KMS-11 (cell line): ENCODE data around the gene TMEM127.

Source experiments
- H2AFZ ChIP-seq: fragments of 200-600 bp; sonication (generic); 2 replicates; pipeline ENCODE4 v1.6.1; 2016; ENCODE audit warnings: antibody characterized with exemption, mixed run types, low read depth
- H3K27ac ChIP-seq: fragments of 200-600 bp; sonication (generic); 2 replicates; pipeline ENCODE4 v1.6.1; 2016; ENCODE audit warnings: mild to moderate bottlenecking, mixed run types
- H3K27me3 ChIP-seq: fragments of 200-600 bp; sonication (generic); 2 replicates; pipeline ENCODE4 v1.6.1; 2017; ENCODE audit warnings: mild to moderate bottlenecking, low read depth, mixed run types, moderate library complexity; ENCODE audit not compliant: insufficient read depth
- H3K36me3 ChIP-seq: fragments of 200-600 bp; sonication (generic); 2 replicates; pipeline ENCODE4 v1.6.1; 2017; ENCODE audit warnings: mild to moderate bottlenecking, mixed run types; ENCODE audit not compliant: insufficient read depth
- H3K4me1 ChIP-seq: fragments of 200-600 bp; sonication (generic); 2 replicates; pipeline ENCODE4 v1.6.1; 2016; ENCODE audit warnings: mild to moderate bottlenecking, low read depth, mixed run types; ENCODE audit not compliant: poor library complexity, severe bottlenecking
- H3K4me2 ChIP-seq: fragments of 200-600 bp; sonication (generic); 2 replicates; pipeline ENCODE4 v1.7.0; 2016; ENCODE audit warnings: mild to moderate bottlenecking, mixed run types
- H3K4me3 ChIP-seq: fragments of 200-600 bp; sonication (generic); IDR thresholded peaks from 2 replicates; pipeline ENCODE4 v1.6.1; 2017; ENCODE audit warnings: low read depth, low read length, mixed read lengths; ENCODE audit not compliant: insufficient read depth
- H3K79me2 ChIP-seq: fragments of 200-600 bp; sonication (generic); 2 replicates; pipeline ENCODE4 v1.6.1; 2016; ENCODE audit warnings: low read depth, mixed run types; ENCODE audit not compliant: insufficient read depth
- H3K9ac ChIP-seq: fragments of 200-600 bp; sonication (generic); 2 replicates; pipeline ENCODE4 v1.6.1; 2016; ENCODE audit warnings: mild to moderate bottlenecking, mixed run types
- H4K20me1 ChIP-seq: fragments of 200-600 bp; sonication (generic); 2 replicates; pipeline ENCODE4 v1.6.1; 2016; ENCODE audit warnings: mild to moderate bottlenecking, mixed run types; ENCODE audit not compliant: insufficient read depth
- CTCF ChIP-seq: fragments of 200-600 bp; sonication (generic); conservative IDR thresholded peaks from 2 replicates; pipeline ENCODE4 v1.6.1; 2017; ENCODE audit warnings: low read depth, mild to moderate bottlenecking, antibody characterized with exemption, low read length, moderate library complexity, mixed read lengths

TMEM127 gene

GRCh38 chr2:96209729-96210085 is 56.1 kb downstream of the TMEM127 start:
- H2AFZ ChIP-seq, result no peak overlapping the region
- no peak overlapping the region for H3K27ac ChIP-seq
- H3K4me1 ChIP-seq, result peaks cover 24% of the 10 kb centered on the region

DNA sequence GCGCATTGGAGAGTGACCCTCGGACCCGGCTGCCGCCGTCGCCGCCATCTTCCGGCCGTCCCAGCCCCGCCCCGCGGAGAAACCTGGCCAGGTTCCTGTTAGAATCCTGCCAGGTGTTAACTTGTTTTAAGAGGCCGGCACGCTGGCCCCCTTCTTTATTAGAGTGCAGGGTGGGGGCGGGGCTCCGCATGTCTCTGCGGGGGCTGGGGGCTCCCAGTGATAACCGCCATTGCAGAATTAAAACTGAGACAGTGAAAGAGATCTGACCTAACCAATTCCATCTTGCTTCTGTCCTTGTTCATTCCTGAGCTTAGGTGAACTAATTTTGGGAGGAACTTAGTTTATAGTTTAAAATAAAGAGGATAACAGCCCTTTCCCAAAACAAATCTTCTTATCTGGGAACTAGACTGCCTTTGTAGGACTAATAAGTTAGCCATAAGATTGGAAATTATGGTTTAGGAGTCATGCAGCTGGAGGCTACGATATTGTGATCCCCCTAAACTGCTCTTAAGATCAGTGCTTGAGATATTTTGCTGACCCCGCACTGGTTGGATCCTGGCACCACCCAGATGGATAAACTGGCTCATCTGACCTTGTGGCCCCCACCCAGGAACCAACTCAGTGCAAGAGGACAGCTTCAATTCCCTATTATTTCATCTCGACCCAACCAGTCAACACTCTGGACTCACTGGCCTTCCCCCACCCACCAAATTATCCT is 56.6 kb downstream of the TMEM127 start:
- H2AFZ ChIP-seq, result peak overlapping the region; percentile 44
- H3K9ac ChIP-seq, result peak overlapping the region; percentile 87
- 0 out of 2 replicates have a peak, but pooled peaks have one; percentile 19 for TF ChIP-seq CTCF
- H3K27ac ChIP-seq, result peak overlapping the region; percentile 90
- peak overlapping the region; percentile 68 for H3K4me2 ChIP-seq
- peak overlapping the region; percentile 23 for H3K4me3 ChIP-seq
- no peaks in the 10 kb centered on the region for H3K36me3 ChIP-seq
- H3K4me1 ChIP-seq, result peaks cover 29% of the 10 kb centered on the region
- H3K79me2 ChIP-seq, result peaks cover 43% of the 10 kb centered on the region
- H3K27me3 ChIP-seq, result no peaks in the 10 kb centered on the region
- peaks cover 22% of the 10 kb centered on the region for H4K20me1 ChIP-seq

More at GRCh38 chr2:96209729-96210085, 56.1 kb downstream of the TMEM127 start:
- Histone ChIP-seq H3K27me3 (no peaks in the 10 kb centered on the region), H3K4me3 (peak overlapping the region; percentile 7), H4K20me1 (peaks cover 22% of the 10 kb centered on the region), H3K79me2 (peaks cover 37% of the 10 kb centered on the region), H3K4me2 (peak overlapping the region; percentile 68), H3K9ac (no peak overlapping the region), H3K36me3 (no peaks in the 10 kb centered on the region)
- no peak for TF ChIP-seq CTCF

GRCh38 chr2:96208143-96209010 is 57.4 kb downstream of the TMEM127 start, which contains the start of gene STARD7:
STARD7 (minus strand) TSS chr2:96208827; CDS start chr2:96208434, 393 bp downstream.
- Histone ChIP-seq H3K4me1 (peaks cover 37% of the 10 kb centered on the region), H3K27ac (peak within 1 kb of the TSS; percentile 90), H3K27me3 (no peaks in the 10 kb centered on the region), H3K9ac (peak within 1 kb of the TSS; percentile 87), H4K20me1 (peaks cover 25% of the 10 kb centered on the region), H2AFZ (peak within 1 kb of the TSS; percentile 58), H3K4me2 (peak within 1 kb of the TSS; percentile 68), H3K4me3 (peak within 1 kb of the TSS; percentile 74), H3K79me2 (peaks cover 50% of the 10 kb centered on the region), H3K36me3 (no peaks in the 10 kb centered on the region)
- TF ChIP-seq CTCF, result peak; percentile 30; the same call in 1 of the 2 replicates

DNA sequence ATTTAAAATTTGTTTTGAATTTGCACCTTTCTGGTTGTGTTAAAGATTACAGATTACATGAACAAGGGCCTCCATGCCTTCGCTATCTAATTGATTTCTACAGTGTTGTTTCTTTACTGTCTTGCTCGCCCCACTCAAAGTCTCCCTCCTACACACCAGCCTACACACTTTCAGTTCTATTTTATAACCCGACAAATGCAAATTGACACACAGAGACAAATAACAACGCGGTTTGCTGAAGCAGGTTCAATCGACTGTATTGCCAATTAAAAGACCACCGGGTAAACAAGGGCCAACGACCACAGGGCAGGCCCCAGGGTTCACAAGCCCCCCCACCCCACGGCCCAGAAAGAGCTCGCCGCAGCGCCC is 58.0 kb downstream of the TMEM127 start:
- no peak for TF ChIP-seq CTCF
- peak overlapping the region; percentile 66 for H3K4me2 ChIP-seq
- peaks cover 57% of the 10 kb centered on the region for H3K79me2 ChIP-seq
- peak overlapping the region; percentile 87 for H3K9ac ChIP-seq
- no peaks in the 10 kb centered on the region for H3K27me3 ChIP-seq
- H2AFZ ChIP-seq, result peak overlapping the region; percentile 18; the same call in 1 of the 2 replicates
- H3K4me1 ChIP-seq, result peaks cover 43% of the 10 kb centered on the region
- H3K27ac ChIP-seq, result peak overlapping the region; percentile 90; the same call in 1 of the 2 replicates
- no peaks in the 10 kb centered on the region for H3K36me3 ChIP-seq
- H4K20me1 ChIP-seq, result peaks cover 31% of the 10 kb centered on the region
- H3K4me3 ChIP-seq, result peak overlapping the region; percentile 74
